Activated naive CD4-positive, alpha-beta T cell treated with Interleukin-2 at 50 U/mL for 16 hours (primary cell): Measurements from ENCODE around the gene DCC.

Experiments
- DNase-seq: peaks from one replicate; pipeline ENCODE4 v3.0.0-alpha.2; 2020

DCC gene

DNA sequence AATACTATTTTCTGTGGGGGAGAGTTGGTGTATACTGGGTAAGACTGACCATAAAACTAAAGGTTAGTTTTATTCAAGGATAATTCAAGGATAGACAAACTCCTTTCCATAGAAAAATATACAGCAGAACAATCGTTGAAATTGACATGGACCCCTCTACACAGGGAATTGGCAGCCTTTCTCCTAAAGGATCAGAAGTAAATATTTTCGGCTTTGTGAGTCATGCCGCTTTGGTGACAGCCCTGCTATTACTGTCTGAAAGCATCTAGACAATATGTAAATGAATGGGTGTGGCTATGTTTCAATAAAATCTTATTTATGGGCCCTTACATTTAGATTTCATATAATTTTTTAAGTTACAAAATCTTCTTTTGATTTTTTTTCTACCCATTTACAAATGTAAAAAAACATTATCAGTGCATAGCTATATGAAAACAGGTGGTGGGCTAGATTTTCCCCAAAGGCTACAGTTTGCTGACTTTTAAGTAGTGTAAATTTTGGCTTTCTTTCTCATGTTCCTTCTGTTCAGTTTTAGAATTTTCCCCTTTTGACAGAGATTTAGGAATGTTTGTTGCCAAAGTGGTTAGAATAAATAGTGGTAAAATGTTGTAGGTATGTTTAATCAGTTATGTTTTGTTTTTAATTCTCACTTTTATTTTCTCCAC is 270.6 kb downstream of the DCC start:
- DNase-seq = no peak

DNA sequence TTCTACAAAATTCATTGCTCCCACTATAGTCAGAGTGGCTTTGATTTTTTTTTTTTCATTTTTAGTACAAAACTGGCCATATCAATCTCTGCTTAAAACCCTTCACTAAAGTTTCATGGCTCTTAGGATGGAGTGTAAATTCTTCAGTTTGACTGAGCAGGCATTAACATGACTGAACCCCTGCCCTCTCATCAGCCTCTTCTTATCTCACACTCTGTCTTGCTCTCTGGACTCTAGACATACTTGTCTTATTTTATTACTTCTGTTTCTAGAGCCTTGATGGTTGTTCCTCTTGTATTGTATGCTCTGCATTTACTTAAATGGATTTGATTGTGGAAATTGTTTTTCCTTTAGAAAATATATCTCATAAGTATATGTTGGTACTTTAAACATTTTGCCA is 272.4 kb downstream of the DCC start:
- DNase-seq = no peak

GRCh38 chr18:52615321-52615720 is 275.3 kb downstream of the DCC start:
- no peak for DNase-seq

- DNase-seq = no peak
Observed at GRCh38 chr18:52615943-52616342, 275.9 kb downstream of the DCC start.

DNA sequence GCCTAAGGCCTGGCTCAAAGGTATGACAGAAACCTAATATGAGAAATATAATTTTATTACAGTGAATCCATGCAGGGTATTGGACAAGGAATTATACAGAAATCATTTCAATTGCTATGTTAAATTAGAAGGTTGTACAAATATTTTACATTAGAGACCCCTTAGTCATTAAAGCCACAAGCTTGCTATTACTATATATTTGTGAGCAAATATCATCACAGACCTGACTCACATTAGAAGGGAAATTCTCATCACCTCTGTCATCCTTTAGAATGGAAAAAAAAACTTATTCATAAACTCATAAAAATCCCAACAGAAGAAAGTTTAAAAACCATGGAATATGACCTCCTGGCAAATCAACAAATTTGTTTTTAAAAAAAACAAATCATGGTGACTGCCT is 277.9 kb downstream of the DCC start:
- DNase-seq = no peak

- no peak for DNase-seq
Observed at GRCh38 chr18:52620926-52621439, 281.0 kb downstream of the DCC start.

DNA sequence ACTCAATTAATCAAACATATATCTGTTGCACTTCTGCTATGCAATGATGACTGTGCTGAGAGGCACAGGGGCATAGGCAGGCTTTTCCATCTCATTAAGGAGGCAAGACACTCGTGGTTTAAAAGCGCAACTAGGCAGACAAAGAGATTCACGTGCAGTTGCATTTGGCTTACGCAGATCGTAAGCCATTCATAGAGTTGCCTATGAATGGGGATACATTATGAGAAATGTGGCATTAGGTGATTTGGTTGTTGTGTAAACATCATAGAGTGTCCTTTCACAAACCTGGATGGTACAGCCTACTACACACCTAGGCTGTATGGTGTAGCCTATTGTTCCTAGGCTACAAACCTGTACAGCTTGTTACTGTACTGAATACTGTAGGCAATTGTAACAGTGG is 284.7 kb downstream of the DCC start:
- DNase-seq = no peak

DNA sequence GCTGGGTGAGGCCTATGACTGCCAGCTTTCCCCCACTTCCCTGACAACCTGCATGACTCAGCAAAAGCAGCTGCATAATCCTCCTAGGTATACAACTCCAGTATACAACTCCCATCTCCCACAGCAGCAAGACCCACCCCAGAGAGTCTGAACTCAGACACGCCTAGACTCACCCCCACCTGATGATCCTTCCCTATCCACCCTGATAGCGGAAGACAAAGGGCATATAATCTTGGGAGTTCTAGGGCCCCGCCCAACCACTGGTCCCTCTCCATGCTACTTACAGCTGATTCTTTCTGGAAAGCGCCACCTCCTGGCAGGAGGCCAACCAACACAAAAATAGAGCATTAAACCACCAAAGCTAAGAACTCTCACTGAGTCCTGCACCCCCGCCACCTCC is 296.5 kb downstream of the DCC start:
- no peak for DNase-seq

DNA sequence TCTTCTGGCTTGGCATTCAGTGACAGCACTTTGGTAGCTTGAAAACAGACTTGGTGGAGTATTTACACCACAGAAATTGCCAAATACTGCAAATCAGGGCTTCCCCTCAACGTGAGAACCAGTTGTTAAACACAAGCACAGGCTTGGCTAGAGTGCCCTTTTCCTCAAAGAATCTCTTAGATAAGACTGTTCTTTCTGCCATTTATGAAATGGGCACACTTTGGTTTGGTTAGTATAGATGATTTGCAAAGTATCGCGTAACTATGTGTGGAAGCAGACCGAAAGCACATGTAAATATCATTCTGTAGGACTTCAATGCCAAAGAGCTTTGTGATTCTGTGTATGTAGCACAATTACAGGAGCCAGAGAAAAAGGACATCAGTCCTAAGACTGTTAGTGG is 308.2 kb downstream of the DCC start:
- DNase-seq = no peak

DNA sequence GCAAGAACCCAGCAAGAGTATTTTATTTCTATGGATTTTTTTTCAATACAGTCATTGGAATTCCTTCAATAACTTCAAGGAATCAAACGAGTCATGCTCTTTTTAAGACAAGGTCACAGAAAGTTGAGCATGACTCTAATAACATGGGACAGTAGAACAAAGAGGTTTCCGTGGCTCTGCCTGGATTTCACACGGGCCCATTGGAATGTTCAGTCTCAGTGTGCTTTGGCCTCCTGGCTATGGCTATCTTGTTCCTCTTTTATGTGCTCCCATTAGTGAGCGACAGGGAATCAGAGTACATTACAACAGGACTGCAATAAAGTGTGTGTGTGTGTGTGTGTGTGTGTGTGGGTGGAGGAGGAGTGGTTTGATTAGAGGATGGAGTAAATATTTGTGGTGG is 312.4 kb downstream of the DCC start:
- DNase-seq = no peak

- no peak for DNase-seq
Observed at GRCh38 chr18:52657043-52657805, 317.2 kb downstream of the DCC start.

- DNase-seq = no peak
Observed at GRCh38 chr18:52667463-52668065, 327.6 kb downstream of the DCC start.

DNA sequence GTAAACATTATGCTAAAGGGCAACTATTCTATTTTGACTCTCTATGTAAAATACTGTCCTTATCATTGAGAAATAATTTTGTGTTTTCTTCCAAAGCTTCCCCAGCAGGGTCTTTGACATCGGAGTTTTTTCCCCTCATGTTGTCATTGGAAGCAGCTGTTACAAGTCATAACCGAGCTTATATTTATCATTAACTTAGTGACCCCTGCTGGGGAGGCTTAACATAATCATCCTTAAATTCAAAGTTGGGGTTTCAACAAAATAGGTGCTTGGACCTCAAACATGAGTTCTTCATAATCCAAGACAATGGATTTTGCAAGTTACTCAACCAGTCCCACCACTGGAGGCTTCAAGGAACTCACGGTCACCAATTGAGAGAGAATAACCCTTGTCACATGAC is 330.9 kb downstream of the DCC start:
- DNase-seq = no peak

DNA sequence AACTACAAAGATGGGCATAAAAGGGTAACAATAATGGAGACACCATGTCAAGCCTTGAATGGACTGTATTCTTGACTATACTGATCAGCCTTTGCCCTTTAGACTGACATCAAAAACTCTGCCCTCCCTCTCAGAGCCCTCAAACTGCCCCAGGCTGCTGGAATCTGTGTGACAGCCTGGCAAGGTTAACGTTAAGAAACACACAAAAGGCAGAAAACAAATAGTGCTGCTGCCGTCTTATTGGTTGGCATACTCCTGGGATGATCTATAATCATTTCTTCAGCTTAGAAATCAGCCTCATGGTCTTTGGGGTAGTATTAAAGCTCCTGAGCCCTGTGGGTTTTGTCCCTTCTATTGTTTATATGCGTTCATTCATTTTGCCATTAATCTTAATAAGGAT is 338.0 kb downstream of the DCC start:
- no peak for DNase-seq

- DNase-seq = no peak
Observed at GRCh38 chr18:52678551-52678950, 338.6 kb downstream of the DCC start.

DNA sequence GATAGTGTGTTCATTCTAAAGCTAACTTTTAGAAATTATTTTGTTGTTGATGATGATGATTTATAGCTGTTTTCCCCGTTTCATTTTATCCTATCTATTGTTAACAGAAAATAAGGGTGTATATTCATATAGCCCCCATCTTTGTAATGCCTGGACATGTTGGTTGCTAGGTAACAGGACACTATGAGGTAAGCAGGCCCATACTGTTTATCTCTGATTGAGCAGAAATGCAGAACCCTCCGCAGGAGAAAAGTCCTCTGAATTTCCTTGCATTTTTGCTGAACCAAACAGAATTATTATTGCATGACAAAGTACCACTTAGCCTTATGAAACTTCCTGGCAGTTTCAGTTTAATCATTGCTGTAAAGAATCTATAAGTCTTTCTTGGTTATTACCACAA is 339.4 kb downstream of the DCC start:
- DNase-seq = no peak

DNA sequence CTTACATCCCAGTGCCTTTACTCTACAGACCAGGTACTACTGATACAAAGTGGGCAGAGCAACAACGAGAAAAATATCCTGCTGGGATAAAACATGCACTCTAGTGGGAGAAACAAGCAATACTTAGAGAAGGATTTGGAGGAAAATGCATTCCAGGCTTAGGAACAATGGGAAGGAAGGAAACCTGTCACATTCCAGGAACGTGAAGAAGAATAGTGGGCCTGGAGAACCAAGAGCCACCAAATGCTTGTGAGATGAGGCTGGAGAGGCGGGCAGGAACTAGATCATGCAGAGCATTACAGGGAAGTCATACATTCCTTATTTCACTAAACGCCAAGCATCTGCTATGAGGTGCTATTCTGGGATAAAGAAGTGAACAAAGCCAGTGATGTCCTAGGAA is 342.3 kb downstream of the DCC start:
- DNase-seq = no peak

- DNase-seq = no peak
Observed at GRCh38 chr18:52685316-52685715, 345.3 kb downstream of the DCC start.

GRCh38 chr18:52691841-52692240 is 351.8 kb downstream of the DCC start:
- DNase-seq = no peak

DNA sequence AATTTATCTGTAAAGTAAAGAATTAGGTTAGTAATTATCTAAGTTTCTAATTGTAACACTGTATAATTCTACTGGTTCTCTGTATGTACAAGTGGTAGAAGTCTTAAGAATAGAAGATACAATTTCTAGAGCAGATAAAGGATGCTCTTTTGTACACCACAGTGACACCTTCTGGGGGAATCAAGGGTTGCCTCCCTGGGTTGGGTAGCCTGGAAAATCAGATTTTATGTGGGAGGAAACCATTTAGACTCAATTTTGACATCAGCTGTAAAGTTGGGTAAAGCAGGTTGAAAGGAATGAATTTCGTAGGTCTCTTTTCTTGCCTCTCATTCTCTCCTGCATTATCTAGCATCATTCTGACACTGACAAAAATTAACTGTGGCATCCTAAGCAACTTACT is 354.8 kb downstream of the DCC start:
- DNase-seq = no peak

- DNase-seq = no peak
Observed at GRCh38 chr18:52700116-52700515, 360.1 kb downstream of the DCC start.

DNA sequence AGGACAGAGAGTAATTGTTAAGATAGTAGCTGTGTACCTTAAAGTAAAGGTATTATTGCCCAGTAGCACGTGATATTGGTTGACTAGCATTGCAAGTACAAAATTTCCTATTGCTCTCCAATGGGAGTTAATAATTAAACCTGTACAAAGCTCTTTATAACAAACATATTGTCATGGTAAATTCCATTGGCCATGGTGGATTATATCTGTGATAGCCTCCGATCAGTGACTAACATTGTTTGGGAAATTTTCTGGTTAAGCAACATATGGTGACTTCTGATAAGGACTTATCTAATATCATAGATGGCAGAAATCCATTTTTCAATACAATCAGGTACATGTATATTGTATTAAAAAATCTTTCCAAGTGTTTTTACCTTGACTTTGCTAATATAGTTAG is 360.8 kb downstream of the DCC start:
- DNase-seq = no peak

GRCh38 chr18:52701219-52701935 is 361.4 kb downstream of the DCC start:
- no peak for DNase-seq

DNA sequence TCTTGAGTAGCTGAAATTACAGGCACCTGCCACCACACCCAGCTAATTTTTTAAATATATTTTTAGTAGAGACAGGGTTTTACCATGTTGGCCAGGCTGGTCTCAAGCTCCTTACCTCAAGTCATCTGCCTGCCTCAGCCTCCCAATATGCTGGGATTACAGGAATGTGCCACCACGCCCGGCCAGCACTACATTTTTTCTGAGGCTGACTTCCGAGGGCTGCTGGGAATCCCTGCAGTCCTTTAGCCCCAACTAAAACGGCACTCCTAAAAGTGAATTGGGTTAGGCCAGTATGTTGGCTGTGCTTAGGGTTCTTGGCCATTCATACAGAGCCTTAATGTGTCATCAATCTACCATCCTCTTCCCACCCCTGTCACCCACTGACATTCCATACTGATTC is 375.4 kb downstream of the DCC start:
- no peak for DNase-seq
